Measurements from ENCODE around the gene ST7. TPM values are rescaled to one million over a fixed set of nuclear protein-coding genes. Genes with fewer than 3 reads are reported as not detected.

Gene ST7
- total and polyA plus RNA-seq, 2 of the 8 experiments (the other 6 are each of a cell fraction or from before 2014, with no cell fraction given) = 16.3 to 18.0 TPM

DNA sequence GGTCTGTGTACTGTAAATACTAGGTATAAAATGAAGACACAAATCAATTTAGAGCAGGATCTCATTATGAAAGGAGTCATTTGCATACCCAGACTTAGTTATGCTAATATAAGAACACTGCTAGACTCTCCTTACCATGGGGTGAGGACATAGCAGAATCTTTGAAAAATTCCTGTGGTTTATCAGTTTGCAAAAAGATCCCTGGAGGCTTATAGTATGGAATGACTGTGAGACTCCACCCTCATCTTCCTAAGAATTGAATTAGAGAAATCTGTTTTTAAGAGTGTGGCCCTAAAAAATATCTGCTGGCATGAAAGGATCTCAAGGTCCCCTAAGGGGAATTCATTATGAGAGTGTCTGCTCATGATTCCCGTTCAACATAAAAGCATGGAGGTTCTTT, 306.3 kb downstream of the ST7 start (continued):
- TF ChIP-seq, protein P1, sequence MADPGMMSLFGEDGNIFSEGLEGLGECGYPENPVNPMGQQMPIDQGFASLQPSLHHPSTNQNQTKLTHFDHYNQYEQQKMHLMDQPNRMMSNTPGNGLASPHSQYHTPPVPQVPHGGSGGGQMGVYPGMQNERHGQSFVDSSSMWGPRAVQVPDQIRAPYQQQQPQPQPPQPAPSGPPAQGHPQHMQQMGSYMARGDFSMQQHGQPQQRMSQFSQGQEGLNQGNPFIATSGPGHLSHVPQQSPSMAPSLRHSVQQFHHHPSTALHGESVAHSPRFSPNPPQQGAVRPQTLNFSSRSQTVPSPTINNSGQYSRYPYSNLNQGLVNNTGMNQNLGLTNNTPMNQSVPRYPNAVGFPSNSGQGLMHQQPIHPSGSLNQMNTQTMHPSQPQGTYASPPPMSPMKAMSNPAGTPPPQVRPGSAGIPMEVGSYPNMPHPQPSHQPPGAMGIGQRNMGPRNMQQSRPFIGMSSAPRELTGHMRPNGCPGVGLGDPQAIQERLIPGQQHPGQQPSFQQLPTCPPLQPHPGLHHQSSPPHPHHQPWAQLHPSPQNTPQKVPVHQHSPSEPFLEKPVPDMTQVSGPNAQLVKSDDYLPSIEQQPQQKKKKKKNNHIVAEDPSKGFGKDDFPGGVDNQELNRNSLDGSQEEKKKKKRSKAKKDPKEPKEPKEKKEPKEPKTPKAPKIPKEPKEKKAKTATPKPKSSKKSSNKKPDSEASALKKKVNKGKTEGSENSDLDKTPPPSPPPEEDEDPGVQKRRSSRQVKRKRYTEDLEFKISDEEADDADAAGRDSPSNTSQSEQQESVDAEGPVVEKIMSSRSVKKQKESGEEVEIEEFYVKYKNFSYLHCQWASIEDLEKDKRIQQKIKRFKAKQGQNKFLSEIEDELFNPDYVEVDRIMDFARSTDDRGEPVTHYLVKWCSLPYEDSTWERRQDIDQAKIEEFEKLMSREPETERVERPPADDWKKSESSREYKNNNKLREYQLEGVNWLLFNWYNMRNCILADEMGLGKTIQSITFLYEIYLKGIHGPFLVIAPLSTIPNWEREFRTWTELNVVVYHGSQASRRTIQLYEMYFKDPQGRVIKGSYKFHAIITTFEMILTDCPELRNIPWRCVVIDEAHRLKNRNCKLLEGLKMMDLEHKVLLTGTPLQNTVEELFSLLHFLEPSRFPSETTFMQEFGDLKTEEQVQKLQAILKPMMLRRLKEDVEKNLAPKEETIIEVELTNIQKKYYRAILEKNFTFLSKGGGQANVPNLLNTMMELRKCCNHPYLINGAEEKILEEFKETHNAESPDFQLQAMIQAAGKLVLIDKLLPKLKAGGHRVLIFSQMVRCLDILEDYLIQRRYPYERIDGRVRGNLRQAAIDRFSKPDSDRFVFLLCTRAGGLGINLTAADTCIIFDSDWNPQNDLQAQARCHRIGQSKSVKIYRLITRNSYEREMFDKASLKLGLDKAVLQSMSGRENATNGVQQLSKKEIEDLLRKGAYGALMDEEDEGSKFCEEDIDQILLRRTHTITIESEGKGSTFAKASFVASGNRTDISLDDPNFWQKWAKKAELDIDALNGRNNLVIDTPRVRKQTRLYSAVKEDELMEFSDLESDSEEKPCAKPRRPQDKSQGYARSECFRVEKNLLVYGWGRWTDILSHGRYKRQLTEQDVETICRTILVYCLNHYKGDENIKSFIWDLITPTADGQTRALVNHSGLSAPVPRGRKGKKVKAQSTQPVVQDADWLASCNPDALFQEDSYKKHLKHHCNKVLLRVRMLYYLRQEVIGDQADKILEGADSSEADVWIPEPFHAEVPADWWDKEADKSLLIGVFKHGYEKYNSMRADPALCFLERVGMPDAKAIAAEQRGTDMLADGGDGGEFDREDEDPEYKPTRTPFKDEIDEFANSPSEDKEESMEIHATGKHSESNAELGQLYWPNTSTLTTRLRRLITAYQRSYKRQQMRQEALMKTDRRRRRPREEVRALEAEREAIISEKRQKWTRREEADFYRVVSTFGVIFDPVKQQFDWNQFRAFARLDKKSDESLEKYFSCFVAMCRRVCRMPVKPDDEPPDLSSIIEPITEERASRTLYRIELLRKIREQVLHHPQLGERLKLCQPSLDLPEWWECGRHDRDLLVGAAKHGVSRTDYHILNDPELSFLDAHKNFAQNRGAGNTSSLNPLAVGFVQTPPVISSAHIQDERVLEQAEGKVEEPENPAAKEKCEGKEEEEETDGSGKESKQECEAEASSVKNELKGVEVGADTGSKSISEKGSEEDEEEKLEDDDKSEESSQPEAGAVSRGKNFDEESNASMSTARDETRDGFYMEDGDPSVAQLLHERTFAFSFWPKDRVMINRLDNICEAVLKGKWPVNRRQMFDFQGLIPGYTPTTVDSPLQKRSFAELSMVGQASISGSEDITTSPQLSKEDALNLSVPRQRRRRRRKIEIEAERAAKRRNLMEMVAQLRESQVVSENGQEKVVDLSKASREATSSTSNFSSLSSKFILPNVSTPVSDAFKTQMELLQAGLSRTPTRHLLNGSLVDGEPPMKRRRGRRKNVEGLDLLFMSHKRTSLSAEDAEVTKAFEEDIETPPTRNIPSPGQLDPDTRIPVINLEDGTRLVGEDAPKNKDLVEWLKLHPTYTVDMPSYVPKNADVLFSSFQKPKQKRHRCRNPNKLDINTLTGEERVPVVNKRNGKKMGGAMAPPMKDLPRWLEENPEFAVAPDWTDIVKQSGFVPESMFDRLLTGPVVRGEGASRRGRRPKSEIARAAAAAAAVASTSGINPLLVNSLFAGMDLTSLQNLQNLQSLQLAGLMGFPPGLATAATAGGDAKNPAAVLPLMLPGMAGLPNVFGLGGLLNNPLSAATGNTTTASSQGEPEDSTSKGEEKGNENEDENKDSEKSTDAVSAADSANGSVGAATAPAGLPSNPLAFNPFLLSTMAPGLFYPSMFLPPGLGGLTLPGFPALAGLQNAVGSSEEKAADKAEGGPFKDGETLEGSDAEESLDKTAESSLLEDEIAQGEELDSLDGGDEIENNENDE (IDR thresholded peaks at IDR 0.05; ENCODE audit: insufficient replicate concordance, low read length) = no peak
- TF ChIP-seq POU5F1 (IDR thresholded peaks at IDR 0.05; ENCODE audit: low read depth, low read length) = no peak
- TF ChIP-seq EP300 (IDR thresholded peaks at IDR 0.05; ENCODE audit: borderline replicate concordance in 1 of 2, low read depth in 2 of 2, low read length in 2 of 2) = no peak
- TF ChIP-seq SRF (IDR thresholded peaks at IDR 0.05; ENCODE audit: low read depth, low read length) = no peak
- TF ChIP-seq FOSL1 (IDR thresholded peaks at IDR 0.05; ENCODE audit: insufficient read depth, low read depth, low read length) = no peak
- no peak for TF ChIP-seq KDM4A (IDR thresholded peaks at IDR 0.05; ENCODE audit: low read depth, low read length, severe bottlenecking)
- TF ChIP-seq NRF1 (IDR thresholded peaks at IDR 0.05; ENCODE audit: low read depth, low read length) = no peak
- no peak for TF ChIP-seq SUZ12 (IDR thresholded peaks at IDR 0.05; ENCODE audit: low read length)
- no peak for TF ChIP-seq SP2 (IDR thresholded peaks at IDR 0.05; ENCODE audit: low read length)
- TF ChIP-seq TAF7 (optimal IDR thresholded peaks at IDR 0.05; ENCODE audit: borderline replicate concordance, low read depth, low read length) = no peak
- TF ChIP-seq CHD1 (IDR thresholded peaks at IDR 0.05; ENCODE audit: low read depth, low read length) = no peak

All from H1 (cell line).